Smooth muscle cell (in vitro differentiated cells): ENCODE measurements around the gene IFT74. TPM values are rescaled to one million over a fixed set of nuclear protein-coding genes. Genes with fewer than 3 reads are reported as not detected.

Experiments
- DNase-seq: peaks from one replicate; lab custom pipeline; 2025; ENCODE audit not compliant: unreplicated experiment; lab: John Stamatoyannopoulos, UW
- H2AFZ ChIP-seq: fragments of 200-600 bp; sonication (generic); 2 replicates; pipeline ENCODE4 v1.6.0; 2016; ENCODE audit warnings: antibody characterized with exemption, low read depth, mild to moderate bottlenecking
- H3F3A ChIP-seq: fragments of 200-600 bp; sonication (generic); 2 replicates; pipeline ENCODE4 v1.6.0; 2017; ENCODE audit warnings: antibody characterized with exemption, low read depth
- H3K27ac ChIP-seq: fragments of 200-600 bp; sonication (generic); 2 replicates; pipeline ENCODE4 v1.5.1; 2016; ENCODE audit warnings: low read depth, mild to moderate bottlenecking
- H3K27me3 ChIP-seq: fragments of 200-600 bp; sonication (generic); 2 replicates; pipeline ENCODE4 v1.6.1; 2016; ENCODE audit warnings: low read depth, mild to moderate bottlenecking
- H3K36me3 ChIP-seq: fragments of 200-600 bp; sonication (generic); 2 replicates; pipeline ENCODE4 v1.5.1; 2016; ENCODE audit warnings: low read depth
- H3K4me1 ChIP-seq: fragments of 200-600 bp; sonication (generic); 2 replicates; pipeline ENCODE4 v1.5.1; 2016; ENCODE audit warnings: low read depth
- H3K4me2 ChIP-seq: fragments of 200-600 bp; sonication (generic); 2 replicates; pipeline ENCODE4 v1.6.0; 2016; ENCODE audit warnings: mild to moderate bottlenecking
- H3K4me3 ChIP-seq: fragments of 200-600 bp; sonication (generic); 2 replicates; pipeline ENCODE4 v1.5.1; 2016; ENCODE audit warnings: mild to moderate bottlenecking
- H3K79me2 ChIP-seq: fragments of 200-600 bp; sonication (generic); 2 replicates; pipeline ENCODE4 v1.6.0; 2016; ENCODE audit warnings: low read depth, mild to moderate bottlenecking
- H3K9ac ChIP-seq: fragments of 200-600 bp; sonication (generic); 2 replicates; pipeline ENCODE4 v1.6.0; 2016; ENCODE audit warnings: low read depth
- H3K9me3 ChIP-seq: fragments of 200-600 bp; sonication (generic); replicated peaks from 2 replicates; pipeline ENCODE4 v1.5.1; 2016; ENCODE audit warnings: low read depth
- H4K20me1 ChIP-seq: fragments of 200-600 bp; sonication (generic); 2 replicates; pipeline ENCODE4 v1.6.0; 2016; ENCODE audit warnings: low read depth
- WGBS: methylation state at CpG from one replicate; pipeline ENCODE4 v1.1.7; 2016; ENCODE audit warnings: low lambda C conversion rate; 5-methylcytosine and 5-hydroxymethylcytosine counted together
- polyA plus RNA-seq: library from polyadenylated mRNA; unstranded; fragments of >200 nt; fragmentation: Nextera tagmentation; extraction: Ambion mirVana; gene quantifications from 2 replicates; pipeline ENCODE4 v1.2.1, GENCODE V29; 2016
- total RNA-seq: library from RNA; depleted of rRNA; stranded (reverse); fragments of >200 nt; gene quantifications from 2 replicates; pipeline ENCODE4 v1.2.3, GENCODE V29; 2014
- TF ChIP-seq, protein P1 (sequence below): fragments of 200-600 bp; sonication (generic); IDR thresholded peaks from 2 replicates; pipeline ENCODE4 v1.5.1; 2017; ENCODE audit warnings: borderline replicate concordance, mild to moderate bottlenecking, antibody characterized with exemption; ENCODE audit not compliant: insufficient read depth, poor library complexity, severe bottlenecking

The IFT74 gene
- total and polyA plus RNA-seq, 2 experiments from 2014 or later, result 10.9 to 12.5 TPM

DNA sequence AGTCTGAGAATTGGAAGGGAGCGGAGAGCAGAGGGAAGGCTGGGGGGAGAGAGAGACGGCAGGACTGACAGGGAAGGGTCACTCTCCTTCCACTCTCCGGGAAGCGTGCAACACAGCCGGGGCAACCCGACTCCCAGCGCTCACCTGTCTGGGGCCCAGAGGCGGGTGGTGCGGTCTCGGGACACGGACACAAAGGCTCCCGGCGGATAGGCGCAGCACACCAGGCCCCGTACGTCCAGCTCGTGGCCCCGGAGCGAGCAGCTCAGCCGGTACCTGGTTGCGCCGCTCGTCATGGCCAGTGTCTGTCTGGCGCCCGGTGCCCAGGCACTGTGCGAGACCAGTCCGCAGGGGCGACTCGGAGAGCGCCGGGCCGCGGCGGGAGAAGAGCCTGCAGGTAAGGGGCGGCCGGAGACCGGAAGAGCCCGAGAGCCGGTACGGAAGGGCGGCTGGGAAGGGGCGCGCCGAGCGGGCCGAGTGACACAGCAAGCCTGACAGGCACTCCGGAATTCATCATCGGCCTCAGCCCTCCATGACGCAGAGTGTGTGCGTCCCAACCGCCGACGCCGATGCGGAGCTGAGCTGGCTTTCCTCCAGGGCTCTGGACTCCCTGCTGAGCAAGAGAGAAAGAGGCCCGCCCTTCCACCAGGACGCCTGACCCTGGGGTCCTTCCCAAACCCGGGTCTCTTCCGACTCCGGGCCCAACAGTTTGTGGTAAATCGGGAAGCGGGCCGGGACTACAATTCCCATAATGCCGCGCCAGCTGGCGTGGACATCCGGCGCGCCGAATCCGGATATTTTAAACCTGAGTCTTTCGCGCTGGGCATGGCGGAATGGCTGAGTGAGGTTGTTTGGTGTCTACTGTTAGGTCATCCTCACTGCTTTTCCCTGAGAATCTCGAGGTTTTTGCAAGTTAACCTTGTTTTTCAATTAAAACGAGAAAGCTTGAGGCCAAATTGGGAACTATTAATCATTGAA lies 9.2 kb upstream of the IFT74 start, which contains the start of gene PLAA:
TSS of gene PLAA (minus strand) at position 490 of the 975 bp plus-strand sequence. CDS start at position 293, 197 bp downstream.
- H3K79me2 ChIP-seq, result peaks cover 49% of the 10 kb centered on the region
- no peaks in the 10 kb centered on the region for H3K36me3 ChIP-seq
- peak within 1 kb of the TSS; percentile 93 for H3K4me3 ChIP-seq

DNA sequence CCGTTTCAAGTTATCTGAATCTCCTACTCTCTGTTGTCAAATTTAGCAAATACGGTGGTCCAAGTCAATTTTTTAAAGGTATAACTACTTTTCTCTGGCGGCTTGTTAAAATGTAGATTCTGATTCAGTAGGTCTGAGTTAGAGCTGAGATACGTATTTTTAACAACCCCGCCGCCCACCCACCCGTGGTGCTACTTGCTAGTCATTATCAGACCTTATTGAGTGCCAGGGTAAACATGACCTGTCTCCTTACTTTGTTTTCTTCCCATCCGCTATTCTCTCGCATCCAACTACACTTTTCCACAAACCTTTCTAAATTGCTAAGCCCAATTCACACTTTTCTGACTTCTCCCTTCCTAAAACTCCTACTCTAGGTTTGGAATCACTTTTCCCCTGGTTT lies 8.5 kb upstream of the IFT74 start:
- no peaks in the 10 kb centered on the region for H3K36me3 ChIP-seq
- no peaks in the 10 kb centered on the region for H3K27me3 ChIP-seq
- peak overlapping the region; percentile 99 for H3K9ac ChIP-seq
- WGBS, result 4% methylated on average over 9 of the region's 9 CpGs
- H3K79me2 ChIP-seq, result peaks cover 43% of the 10 kb centered on the region
- H3K27ac ChIP-seq, result peak overlapping the region; percentile 99
- H3F3A ChIP-seq, result no peaks in the 10 kb centered on the region
- peak overlapping the region; percentile 93 for H3K4me3 ChIP-seq
- no peaks in the 10 kb centered on the region for H3K9me3 ChIP-seq
- DNase-seq, result no peak
- peaks cover 19% of the 10 kb centered on the region for H4K20me1 ChIP-seq
- H3K4me1 ChIP-seq, result peaks cover 19% of the 10 kb centered on the region
- peak overlapping the region; percentile 99 for H3K4me2 ChIP-seq
- TF ChIP-seq, protein P1, sequence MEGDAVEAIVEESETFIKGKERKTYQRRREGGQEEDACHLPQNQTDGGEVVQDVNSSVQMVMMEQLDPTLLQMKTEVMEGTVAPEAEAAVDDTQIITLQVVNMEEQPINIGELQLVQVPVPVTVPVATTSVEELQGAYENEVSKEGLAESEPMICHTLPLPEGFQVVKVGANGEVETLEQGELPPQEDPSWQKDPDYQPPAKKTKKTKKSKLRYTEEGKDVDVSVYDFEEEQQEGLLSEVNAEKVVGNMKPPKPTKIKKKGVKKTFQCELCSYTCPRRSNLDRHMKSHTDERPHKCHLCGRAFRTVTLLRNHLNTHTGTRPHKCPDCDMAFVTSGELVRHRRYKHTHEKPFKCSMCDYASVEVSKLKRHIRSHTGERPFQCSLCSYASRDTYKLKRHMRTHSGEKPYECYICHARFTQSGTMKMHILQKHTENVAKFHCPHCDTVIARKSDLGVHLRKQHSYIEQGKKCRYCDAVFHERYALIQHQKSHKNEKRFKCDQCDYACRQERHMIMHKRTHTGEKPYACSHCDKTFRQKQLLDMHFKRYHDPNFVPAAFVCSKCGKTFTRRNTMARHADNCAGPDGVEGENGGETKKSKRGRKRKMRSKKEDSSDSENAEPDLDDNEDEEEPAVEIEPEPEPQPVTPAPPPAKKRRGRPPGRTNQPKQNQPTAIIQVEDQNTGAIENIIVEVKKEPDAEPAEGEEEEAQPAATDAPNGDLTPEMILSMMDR, result no peak
- H2AFZ ChIP-seq, result peak overlapping the region; percentile 94

More for the DNA sequence above, 9.2 kb upstream of the IFT74 start, which contains the start of gene PLAA:
- no peaks in the 10 kb centered on the region for H3F3A ChIP-seq
- DNase-seq, result peak; percentile 86
- no peaks in the 10 kb centered on the region for H3K27me3 ChIP-seq
- peak within 1 kb of the TSS; percentile 99 for H3K9ac ChIP-seq
- peaks cover 19% of the 10 kb centered on the region for H3K4me1 ChIP-seq
- H4K20me1 ChIP-seq, result peaks cover 22% of the 10 kb centered on the region
- 1% methylated on average over 66 of the region's 76 CpGs for WGBS
- peak within 1 kb of the TSS; percentile 99 for H3K4me2 ChIP-seq
- TF ChIP-seq, protein P1, result no peak
- H3K27ac ChIP-seq, result peak within 1 kb of the TSS; percentile 99
- no peaks in the 10 kb centered on the region for H3K9me3 ChIP-seq
- peak within 1 kb of the TSS; percentile 94 for H2AFZ ChIP-seq

DNA sequence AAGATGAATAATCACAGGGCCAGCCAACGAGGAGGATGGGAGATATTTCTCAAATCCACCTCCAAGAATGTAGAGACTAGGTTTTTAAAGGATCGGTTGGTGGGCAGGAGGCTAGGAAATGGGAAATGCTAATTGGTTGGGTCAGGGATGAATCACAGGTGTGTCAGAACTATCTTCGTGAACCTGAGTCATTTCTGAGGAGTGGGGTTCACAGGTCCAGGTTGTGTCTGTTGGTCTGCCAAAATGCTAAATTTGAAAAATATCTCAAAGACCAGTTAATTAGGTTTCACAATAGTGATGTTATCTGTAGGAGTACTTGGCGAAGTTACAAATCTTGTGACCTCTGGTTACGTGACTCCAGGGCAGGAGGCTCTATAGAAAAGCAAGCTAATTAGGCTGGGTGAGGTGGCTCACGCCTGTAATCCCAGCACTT lies 6.6 kb upstream of the IFT74 start:
- Histone ChIP-seq H3K79me2 (peaks cover 23% of the 10 kb centered on the region), H3F3A (no peaks in the 10 kb centered on the region), H2AFZ (no peak overlapping the region), H3K27me3 (no peaks in the 10 kb centered on the region), H3K4me3 (no peak overlapping the region), H3K27ac (no peak overlapping the region), H3K4me2 (no peak overlapping the region), H3K9ac (no peak overlapping the region), H4K20me1 (peaks cover 7% of the 10 kb centered on the region), H3K36me3 (no peaks in the 10 kb centered on the region), H3K9me3 (no peaks in the 10 kb centered on the region), H3K4me1 (peaks cover 17% of the 10 kb centered on the region)
- TF ChIP-seq, protein P1, result no peak
- DNase-seq, result no peak
- 73% methylated on average over 6 of the region's 6 CpGs for WGBS
